HG03354 (cell line): ENCODE measurements around the gene CFL1.
"Not testable (repeated sequence)": the region's sequence is repeated elsewhere in the genome, so short reads cannot be mapped to it uniquely, and the experiment has no call there.

ENCODE experiments used
- ATAC-seq: cut with Tn5 transposase; IDR thresholded peaks from one replicate; pipeline ENCODE4 v1.9.1; 2021; ENCODE audit warnings: mild to moderate bottlenecking; ENCODE audit not compliant: unreplicated experiment, poor library complexity, severe bottlenecking

Gene CFL1

GRCh38 chr11:65848693-65849092, 9.3 kb downstream of the CFL1 start:
- ATAC-seq = not testable (repeated sequence)

DNA sequence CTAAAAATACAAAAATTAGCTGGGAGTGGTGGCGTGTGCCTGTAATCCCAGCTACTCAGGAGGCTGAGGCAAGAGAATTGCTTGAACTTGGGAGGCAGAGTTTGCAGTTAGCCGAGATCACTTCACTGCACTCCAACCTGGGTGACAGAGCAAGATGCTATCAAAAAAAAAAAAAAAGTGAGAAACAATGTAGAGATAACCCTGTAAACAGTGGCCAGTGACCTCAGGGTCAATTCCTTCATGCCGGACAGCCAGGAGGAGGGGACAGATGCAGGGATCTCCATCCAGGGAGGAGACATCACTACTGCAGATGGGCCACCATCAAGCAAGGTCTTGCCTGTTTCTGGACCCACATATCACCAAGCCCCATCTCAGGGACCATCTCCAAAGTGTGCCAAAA, 10.2 kb downstream of the CFL1 start:
- ATAC-seq = no peak

DNA sequence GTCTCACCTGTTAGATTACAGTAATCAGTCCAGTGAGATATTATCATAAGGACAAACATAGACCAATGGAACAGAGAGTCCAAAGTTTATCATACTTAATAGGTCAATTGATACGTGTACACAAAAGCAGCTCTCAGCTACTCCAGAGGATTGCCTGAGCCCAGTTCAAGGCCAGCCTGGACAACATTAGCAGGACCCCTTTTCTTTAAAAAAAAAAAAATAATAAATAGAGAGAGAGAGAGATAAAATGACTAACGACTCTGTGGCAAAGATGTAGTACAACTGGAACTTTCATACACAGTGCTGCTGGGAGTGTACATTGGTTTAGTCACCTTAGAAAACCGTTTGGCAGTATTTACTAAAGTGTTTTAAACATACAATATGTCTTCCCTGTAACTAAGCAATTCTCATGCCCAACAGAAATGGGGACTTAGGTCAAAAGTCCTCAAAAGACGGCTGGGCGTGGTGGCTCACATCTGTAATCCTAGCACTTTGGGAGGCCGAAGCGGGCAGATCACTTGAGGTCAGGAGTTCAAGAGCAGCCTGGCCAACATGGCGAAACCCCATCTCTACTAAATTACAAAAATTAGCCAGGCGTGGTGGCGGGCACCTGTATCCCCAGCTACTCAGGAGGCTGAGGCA, 13.6 kb downstream of the CFL1 start:
- ATAC-seq = no peak

DNA sequence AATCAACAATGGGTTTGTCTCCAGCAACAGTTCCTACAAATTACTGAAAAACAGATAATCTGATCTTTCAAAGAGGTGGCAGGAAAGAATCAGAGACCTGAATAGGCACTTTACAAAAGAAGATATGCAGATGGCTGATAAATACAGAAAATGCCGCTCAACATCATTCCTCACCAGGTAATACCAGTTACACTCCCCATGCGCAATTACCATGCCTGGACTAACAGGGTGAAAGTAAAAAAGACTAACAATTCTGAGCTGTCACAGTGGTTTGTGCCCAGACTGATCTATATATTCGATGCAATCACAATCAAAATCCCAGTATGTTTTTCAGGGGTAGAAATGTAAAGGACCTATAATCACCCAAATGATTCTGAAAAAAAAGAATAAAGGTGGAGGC, 14.2 kb downstream of the CFL1 start:
- no peak for ATAC-seq

- no peak for ATAC-seq
Measured at GRCh38 chr11:65842144-65842543, 15.8 kb downstream of the CFL1 start.

- ATAC-seq = no peak
Measured at GRCh38 chr11:65834202-65834601, 23.8 kb downstream of the CFL1 start.

DNA sequence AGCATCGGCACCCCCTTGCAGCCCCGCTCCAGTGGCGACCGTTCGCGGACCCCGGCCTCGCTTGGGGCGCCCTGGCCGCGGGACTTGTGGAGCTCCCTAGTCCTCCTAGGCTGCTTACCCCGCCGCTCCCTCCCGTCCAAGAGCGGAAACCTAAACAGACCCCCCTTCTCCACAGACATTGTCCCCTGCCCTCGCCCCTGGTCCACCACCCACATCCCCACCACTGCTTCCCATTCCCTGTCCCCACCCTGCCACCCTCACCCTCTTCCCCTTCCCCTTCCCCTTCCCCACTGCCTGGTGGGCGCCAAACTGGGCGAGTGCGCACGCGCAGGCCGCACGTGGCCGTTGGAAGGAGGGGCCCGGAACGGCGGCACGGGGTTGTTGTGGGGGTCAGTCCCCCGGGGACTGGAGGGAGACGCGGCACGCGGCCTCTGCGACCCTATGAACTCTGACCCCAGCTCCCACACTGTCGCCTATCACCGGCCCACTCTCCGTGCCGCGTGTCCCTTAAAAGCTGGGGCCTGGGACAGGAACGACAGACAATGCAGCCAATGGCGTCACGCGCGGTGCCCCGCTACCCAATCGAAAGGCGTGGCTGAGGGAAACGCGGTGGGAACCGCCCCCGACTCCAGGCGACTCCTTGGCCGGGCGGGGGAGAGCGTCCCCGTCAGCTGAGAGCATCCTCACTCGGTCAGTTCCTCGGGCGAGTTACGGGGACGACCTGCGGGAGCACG, 24.5 kb downstream of the CFL1 start, which contains the start of gene SNX32:
SNX32 (plus strand) TSS at position 667 of the 734 bp plus-strand sequence. CDS start 103 bp downstream, outside the sequence.
- ATAC-seq = peak; percentile 97

DNA sequence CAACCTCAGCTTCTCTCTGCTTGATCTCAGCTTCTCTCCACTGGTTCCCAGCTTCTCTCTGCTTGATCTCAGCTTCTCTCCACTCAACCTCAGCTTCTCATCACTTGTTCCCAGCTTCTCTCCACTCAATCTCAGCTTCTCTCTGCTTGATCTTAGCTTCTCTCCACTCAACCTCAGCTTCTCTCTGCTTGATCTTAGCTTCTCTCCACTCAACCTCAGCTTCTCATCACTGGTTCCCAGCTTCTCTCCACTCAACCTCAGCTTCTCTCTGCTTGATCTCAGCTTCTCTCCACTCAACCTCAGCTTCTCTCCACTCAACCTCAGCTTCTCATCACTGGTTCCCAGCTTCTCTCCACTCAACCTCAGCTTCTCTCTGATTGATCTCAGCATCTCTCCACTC, 25.7 kb downstream of the CFL1 start:
- not testable (repeated sequence) for ATAC-seq

DNA sequence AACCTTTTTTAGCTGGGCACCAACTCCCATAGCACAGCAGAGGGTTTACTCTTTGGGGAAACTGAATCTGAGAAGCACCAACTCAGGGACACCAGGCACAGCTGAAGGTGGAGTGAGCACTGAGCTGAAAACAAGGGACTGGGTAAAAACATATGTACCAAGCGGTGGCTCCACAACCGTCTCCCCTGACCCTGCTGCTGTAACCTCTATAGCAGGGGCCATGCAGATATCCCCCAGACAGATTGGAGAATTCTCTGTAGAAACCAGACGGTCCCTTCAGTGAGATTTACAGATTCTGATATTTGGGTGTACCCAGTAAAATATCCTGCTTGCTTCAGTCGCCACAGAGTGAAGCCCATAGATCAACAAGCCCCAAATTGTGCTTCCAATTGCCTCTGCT, 28.5 kb downstream of the CFL1 start:
- ATAC-seq = no peak

DNA sequence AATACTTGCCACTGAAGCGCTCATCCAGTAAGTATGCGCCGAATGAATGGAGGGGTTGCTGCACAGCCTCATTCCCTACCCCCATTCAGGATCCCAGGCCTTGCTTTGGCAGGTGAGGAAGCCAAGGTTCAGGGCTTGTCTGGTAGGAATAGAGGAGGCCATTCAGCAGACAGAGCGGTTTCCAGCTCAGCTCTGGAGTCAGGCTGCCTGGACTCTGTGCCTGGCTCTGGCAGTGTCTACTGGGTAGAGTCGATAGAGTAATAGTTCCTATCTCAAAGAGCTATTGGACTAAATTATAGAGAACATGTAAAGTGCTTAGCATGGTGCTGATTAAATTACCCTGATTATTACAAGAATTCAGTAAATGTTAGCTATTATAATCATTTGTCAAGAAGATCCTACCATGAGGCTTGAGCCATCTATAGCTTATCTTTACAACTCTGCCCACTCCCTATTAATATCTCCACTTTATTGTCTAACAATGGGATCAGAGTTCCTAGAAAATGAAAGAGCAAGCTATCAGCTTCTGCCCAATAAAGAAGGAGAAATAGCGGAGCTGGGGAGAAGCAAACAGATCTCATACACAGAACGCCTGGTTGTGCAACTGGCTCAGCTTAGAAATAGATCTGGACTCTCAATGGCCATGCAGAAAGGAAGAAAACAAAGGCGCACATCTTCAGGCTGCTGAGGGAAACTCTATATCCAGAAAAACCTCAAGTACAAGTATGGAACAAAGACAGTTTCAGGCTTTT, 30.8 kb downstream of the CFL1 start:
- no peak for ATAC-seq

DNA sequence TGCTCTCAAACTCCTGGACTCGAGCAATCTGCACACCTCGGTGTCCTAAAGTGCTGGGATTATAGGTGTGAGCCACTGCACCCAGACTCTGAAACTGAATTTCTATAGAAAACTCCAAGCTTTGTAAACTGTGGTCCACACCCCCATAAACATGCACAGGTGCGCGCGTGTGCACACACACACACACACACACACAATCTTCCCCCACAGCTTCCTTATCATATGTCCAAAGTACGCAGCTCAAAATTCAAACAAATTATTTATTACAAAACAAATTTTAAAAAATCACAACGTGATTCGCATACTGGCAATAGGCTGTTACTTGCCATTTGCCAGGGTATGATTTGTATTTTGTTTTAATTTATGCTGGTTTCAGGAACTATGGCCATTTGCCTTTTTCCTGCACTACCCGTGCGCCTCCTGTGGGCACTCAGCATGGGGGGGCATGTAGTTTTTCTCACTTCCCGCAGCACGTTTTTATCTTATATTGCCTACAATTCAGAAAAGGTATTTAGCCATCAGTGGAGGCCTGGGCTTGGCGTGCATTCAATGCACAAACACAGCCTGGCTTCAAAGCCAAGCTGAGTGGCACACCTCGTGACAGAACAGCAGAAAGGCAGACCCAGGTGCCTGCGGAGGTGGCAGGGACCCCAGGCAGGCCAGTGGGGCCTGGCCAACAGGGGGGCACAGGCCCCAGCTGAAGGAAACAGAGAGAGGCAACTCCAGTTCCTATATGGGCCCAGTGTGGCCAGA, 35.0 kb downstream of the CFL1 start:
- ATAC-seq = no peak

DNA sequence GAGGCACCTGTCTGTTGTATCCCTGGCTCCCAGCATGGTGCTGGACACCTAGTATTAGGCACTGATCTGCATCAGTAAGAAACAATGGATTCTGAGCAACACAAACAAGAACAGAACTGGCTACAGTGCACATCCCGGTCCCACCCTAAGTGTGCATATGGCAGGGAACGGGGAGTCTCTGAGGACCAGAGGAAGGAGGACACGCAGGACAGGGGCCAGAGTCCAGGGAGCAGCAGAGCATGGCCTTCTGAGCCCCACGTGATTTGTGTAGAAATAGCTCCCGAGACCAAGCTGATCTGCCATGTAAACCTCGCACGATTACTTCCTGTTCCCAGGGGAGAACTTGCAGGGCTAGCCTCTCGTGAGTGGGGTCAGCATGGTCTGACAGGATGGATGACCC, 36.9 kb downstream of the CFL1 start:
- ATAC-seq = no peak

DNA sequence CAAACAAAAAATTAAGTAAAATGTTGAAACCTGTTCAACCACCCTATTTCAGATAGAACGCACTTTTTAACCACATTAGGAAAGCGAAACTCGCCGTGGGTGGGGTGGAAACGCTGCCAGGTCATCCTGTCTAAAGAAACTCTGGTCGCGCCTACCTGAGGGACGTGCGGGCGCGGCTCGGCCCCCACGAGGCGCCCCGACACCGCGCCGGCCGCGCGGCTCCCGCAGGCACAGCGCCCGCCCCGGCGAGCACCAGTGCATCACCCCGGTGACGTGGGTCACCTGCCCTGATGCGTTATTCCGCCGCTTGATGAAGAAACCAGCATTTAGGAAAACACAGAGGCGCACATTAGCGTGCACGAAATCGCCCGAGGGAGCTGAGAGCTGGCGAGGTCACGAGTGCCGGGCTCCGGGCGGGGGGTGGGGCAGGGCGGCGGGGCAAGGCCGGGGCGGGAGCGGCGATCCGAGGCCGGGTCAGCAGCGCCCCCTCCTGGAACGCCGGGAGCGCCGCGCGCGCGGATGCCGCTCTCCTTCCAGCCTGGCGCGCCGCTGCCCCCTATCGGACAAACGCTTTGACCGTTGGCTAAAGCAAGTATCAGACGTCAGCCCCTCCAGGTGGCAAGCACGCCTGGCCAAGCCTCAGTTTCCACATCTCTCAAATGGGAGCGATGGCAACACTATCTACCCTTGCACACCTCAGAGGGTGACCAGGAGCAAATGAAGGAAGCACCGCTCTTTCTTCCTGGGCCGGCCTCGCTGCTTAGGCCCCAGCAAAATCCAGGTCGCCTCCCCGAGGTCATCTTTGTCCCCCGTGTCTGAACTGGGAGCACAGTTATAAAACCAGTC, 39.9 kb downstream of the CFL1 start:
- peak; percentile 90 for ATAC-seq

DNA sequence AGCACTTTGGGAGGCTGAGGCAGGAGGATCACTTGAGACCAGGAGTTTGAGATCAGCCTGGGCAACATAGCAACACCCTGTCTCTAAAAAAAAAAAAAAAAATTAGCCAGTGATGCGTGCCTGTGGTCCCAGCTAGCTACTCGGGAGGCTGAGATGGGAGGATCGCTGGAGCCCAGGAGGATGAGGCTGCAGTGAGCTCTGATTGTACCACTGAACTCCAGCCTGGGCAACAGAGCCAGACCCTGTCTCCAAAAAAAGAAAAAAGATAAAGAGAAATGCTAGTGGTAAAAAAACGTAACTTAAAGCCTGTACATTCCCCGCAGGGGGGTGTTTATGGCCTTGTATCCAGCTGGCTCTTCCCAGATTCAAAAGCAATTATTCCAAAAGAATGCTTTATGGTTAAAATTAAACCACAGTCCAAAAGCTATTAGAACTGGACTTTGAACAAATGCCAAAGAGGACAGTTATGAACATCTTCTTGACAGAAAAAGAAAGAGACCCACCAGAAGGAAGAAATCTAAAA, 40.6 kb downstream of the CFL1 start:
- no peak for ATAC-seq

GRCh38 chr11:65816696-65817095, 41.3 kb downstream of the CFL1 start:
- ATAC-seq = no peak

DNA sequence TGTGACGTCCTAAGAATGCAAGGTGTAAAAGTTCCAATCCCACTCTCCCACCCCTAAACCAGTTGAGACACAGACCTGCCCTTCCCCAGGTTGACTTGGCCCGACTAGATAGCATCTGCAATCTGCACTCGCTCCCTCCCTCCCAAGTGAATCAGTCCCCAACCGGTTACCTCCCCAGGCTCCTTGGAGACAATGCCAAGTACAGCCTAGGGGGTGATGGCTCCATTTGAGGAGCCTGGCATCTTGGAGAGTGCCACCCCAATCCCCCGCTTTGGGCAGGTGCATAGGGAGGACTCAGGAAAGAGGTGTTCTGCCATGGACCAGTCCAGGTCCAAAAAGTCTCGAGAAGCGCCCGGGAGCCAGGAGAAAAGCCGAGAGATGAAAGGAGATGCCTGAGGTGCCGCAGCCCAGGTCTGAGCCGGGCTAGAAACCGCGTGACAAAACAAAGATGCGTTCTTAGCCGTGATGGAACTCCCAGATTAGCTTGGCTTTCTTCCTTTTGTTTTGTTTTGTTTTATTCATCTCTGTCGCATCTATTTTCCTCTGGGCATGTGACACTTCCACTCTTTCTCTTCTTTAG, 42.9 kb downstream of the CFL1 start:
- ATAC-seq = no peak

GRCh38 chr11:65814131-65814985, 43.6 kb downstream of the CFL1 start:
- ATAC-seq = no peak
